Adrenal gland (tissue), 12 donors: Measurements from ENCODE around the gene APCDD1. TPM values are rescaled to one million over a fixed set of nuclear protein-coding genes. Genes with fewer than 3 reads are reported as not detected.
A peak's percentile ranks its signal among the peaks of the same experiment; 100 is the strongest.

Experiments used
- DNase-seq, 7 donors: peaks; one replicate each; pipeline ENCODE4 v3.0.0-alpha.2; 2019 to 2020
- H3K27ac ChIP-seq, 5 donors: fragments of 200-600 bp; sonication (generic) in 4 of 5; 1 replicate in 3 of 5; 2 replicates in 2 of 5; pipeline versions ENCODE4 v1.5.1 to v1.8.0; 2016 to 2020; ENCODE audit warnings: mild to moderate bottlenecking in 1 of 5
- H3K27me3 ChIP-seq: fragments of 200-600 bp; 2 replicates; pipeline ENCODE4 v1.8.0; 2021
- H3K36me3 ChIP-seq, 2 donors: fragments of 200-600 bp; replicated peaks in 1 of 2; 1 replicate in 1 of 2; 2 replicates in 1 of 2; pipeline versions ENCODE4 v1.5.1 to v1.8.0; 2018 to 2022
- H3K4me1 ChIP-seq, 2 donors: fragments of 200-600 bp; replicated peaks in 1 of 2; 1 replicate in 1 of 2; 2 replicates in 1 of 2; pipeline versions ENCODE4 v1.5.1 to v1.8.0; 2018 to 2021
- H3K4me3 ChIP-seq, 4 donors: fragments of 200-600 bp; sonication (generic) in 3 of 4; one replicate each; pipeline ENCODE4 v1.5.1; 2016 to 2018
- H3K9me3 ChIP-seq, 3 donors: fragments of 200-600 bp; sonication (generic) in 1 of 3; replicated peaks in 1 of 3; 1 replicate in 2 of 3; 2 replicates in 1 of 3; pipeline versions ENCODE4 v1.5.1 to v1.8.0; 2016 to 2021
- POLR2A ChIP-seq, 2 donors: fragments of 450-650 bp; IDR thresholded peaks; one replicate each; pipeline ENCODE4 v1.6.1; 2017; ENCODE audit warnings: antibody characterized with exemption in 2 of 2, mild to moderate bottlenecking in 2 of 2, moderate library complexity in 1 of 2
- WGBS, 4 donors: extraction: QIAGEN DNeasy Blood & Tissue Kit in 2 of 4; methylation state at CpG; one replicate each; pipeline versions ENCODE4 v1.1.5 to v1.1.7; 2013 to 2017; 5-methylcytosine and 5-hydroxymethylcytosine counted together
- intact Hi-C, 2 donors: fragments of 100-400 bp; cut with DNase I; formaldehyde crosslinking; loops; one replicate each; pipeline versions ENCODE4 v1.14.1 to v1.15.0; 2022 to 2023
- polyA plus RNA-seq, 3 donors: library from polyadenylated mRNA; stranded (reverse); fragments of 200-250 nt in 2 of 3; fragments of 350-450 nt in 1 of 3; fragmentation: Illumina TruSeq in 1 of 3; extraction: RNeasy Lipid Tissue Mini Kit (QIAGEN cat#74804) in 1 of 3; gene quantifications; one replicate each; pipeline ENCODE4 v1.2.3, GENCODE V29; 2013 to 2014
- total RNA-seq, 9 donors: library from RNA; depleted of rRNA in 4 of 9; stranded (reverse); fragments of >200 nt in 4 of 9; fragments of 120-200 nt in 1 of 9; fragmentation: NEBNext Ultra II Directional in 1 of 9; extraction: Animal tissue kit (Norgen Biotek cat#: 25700) in 1 of 9; gene quantifications; one replicate each; pipeline versions ENCODE4 v1.1.0 to v1.2.4, GENCODE V29; 2013 to 2023
- TF ChIP-seq, protein P1 (sequence below), 6 experiments: fragments of 450-650 bp in 4 of 6; fragments of 200-600 bp in 2 of 6; sonication (generic) in 1 of 6; IDR thresholded peaks; 1 replicate in 5 of 6; 2 replicates in 1 of 6; pipeline versions ENCODE4 v1.5.1 to v1.8.0; 2016 to 2021; ENCODE audit warnings: antibody characterized with exemption in 6 of 6, mild to moderate bottlenecking in 2 of 6, moderate library complexity in 1 of 6
- donor health status: healthy with polysubstance abuse.
- donor health status: Bipolar disorder and iron deficiency.
- donor health status: DM: yes; HTN: yes; CAD: no.
- donor health status: DM: no; HTN: no; CAD: no.
- donor health status: DM: no; HTN: no; CAD: no.
- donor health status: DM: yes; HTN: yes; CAD: no.

The APCDD1 gene
- total and polyA plus RNA-seq, 12 donors, result 7.1 to 62.2 (median 21.9) TPM

DNA sequence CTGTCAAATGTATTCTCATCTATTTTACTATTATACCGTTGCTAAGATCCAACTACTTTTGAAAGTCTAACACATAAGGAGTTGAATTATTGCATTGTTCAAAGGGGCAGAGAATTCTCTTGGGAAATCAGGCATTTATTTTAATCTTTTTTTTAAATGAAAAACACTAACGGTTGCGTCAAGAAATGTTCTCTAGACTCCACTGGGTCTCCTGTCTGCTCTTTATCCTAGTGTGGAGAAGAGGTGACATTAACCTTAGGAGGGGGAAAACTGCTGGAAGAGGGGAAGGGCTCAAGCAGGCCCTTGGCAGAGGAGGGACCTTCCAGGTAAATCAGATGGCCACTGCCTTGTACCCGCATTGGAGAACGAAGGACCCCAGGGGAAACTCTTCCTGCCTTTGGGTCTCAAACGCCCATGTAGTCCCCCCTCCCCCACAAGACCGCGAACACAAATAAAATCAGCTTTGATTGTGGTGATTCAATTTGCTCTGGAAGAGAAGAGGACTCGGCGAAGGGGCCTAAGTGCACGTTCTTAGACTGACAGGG is 1.1 kb upstream of the APCDD1 start:
- peak in 1 of 7 donors; percentile 10 for DNase-seq
- Histone ChIP-seq H3K4me1 (peaks cover 3 to 25% of the 10 kb centered on the region in 2 donors), H3K4me3 (peak overlapping the region in 1 of 4 donors; percentile 66), H3K36me3 (no peaks in the 10 kb centered on the region), H3K27ac (peak overlapping the region in 4 of 5 donors; percentile 54 to 92 (median 81)), H3K27me3 (no peaks in the 10 kb centered on the region), H3K9me3 (no peaks in the 10 kb centered on the region)
- WGBS, 4 donors, result 43 to 57% (median 53%) methylated on average over 11 of the region's 11 CpGs
- TF ChIP-seq, protein P1, sequence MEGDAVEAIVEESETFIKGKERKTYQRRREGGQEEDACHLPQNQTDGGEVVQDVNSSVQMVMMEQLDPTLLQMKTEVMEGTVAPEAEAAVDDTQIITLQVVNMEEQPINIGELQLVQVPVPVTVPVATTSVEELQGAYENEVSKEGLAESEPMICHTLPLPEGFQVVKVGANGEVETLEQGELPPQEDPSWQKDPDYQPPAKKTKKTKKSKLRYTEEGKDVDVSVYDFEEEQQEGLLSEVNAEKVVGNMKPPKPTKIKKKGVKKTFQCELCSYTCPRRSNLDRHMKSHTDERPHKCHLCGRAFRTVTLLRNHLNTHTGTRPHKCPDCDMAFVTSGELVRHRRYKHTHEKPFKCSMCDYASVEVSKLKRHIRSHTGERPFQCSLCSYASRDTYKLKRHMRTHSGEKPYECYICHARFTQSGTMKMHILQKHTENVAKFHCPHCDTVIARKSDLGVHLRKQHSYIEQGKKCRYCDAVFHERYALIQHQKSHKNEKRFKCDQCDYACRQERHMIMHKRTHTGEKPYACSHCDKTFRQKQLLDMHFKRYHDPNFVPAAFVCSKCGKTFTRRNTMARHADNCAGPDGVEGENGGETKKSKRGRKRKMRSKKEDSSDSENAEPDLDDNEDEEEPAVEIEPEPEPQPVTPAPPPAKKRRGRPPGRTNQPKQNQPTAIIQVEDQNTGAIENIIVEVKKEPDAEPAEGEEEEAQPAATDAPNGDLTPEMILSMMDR (IDR thresholded peaks at IDR 0.05), result no peak
- no peak for TF ChIP-seq POLR2A (IDR thresholded peaks at IDR 0.05)
- intact Hi-C loops, result no loop called here

DNA sequence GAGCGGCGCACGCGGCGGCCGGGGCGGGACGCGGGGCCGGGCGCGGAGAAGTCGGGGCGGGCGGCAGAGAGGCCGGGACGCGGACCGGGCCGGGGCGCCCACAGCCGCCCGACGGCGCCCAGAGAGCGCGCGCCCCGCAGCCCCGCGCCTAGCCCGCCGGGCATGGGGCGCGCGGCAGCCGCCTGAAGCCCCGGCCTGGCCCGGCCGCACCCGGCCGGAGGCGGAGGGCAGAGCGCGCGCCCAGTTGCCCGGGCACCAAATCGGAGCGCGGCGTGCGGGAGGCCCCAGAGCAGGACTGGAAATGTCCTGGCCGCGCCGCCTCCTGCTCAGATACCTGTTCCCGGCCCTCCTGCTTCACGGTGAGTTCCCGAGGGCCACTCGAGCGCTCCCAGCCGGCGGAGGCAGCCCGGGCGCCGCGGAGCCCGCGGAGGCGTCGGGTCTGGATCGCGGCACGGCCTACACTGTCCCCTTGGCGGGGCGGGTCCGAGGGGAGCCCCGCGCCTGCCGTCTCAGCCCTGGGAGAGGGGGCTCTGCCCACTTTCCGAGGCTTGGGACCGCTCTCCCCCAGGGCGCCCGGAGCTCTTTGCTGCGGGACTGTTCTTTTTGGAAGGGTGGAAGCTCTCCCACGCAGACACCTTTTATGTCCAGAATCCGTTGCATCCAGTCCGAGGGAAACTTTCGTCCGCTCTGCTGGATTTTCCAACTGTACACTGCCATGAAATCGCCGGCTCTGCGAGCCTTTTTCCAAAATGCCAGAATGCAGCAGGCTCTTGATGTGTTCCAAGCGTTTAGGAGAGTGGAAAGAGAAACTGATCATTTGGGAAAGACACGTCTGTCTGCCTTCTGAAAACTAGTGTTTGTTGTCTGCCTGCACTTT is 484 bp downstream of the APCDD1 start:
- DNase-seq, result peak in 1 of 7 donors; percentile 37
- Histone ChIP-seq H3K9me3 (no peaks in the 10 kb centered on the region), H3K27ac (peak overlapping the region in 4 of 5 donors; percentile 40 to 92 (median 65)), H3K4me1 (peaks cover 3 to 25% of the 10 kb centered on the region in 2 donors), H3K27me3 (no peaks in the 10 kb centered on the region), H3K36me3 (no peaks in the 10 kb centered on the region), H3K4me3 (peak overlapping the region in 3 of 4 donors; percentile 38 to 66 (median 41))
- WGBS, 4 donors, result 0 to 1% (median 0%) methylated on average over 18 to 94 of the region's 94 CpGs
- TF ChIP-seq, protein P1 (IDR thresholded peaks at IDR 0.05), result peak in 1 of 6 experiments; percentile 36
- TF ChIP-seq POLR2A (IDR thresholded peaks at IDR 0.05), result peak in 1 of 2 donors; percentile 62
- intact Hi-C loops, result no loop called here

DNA sequence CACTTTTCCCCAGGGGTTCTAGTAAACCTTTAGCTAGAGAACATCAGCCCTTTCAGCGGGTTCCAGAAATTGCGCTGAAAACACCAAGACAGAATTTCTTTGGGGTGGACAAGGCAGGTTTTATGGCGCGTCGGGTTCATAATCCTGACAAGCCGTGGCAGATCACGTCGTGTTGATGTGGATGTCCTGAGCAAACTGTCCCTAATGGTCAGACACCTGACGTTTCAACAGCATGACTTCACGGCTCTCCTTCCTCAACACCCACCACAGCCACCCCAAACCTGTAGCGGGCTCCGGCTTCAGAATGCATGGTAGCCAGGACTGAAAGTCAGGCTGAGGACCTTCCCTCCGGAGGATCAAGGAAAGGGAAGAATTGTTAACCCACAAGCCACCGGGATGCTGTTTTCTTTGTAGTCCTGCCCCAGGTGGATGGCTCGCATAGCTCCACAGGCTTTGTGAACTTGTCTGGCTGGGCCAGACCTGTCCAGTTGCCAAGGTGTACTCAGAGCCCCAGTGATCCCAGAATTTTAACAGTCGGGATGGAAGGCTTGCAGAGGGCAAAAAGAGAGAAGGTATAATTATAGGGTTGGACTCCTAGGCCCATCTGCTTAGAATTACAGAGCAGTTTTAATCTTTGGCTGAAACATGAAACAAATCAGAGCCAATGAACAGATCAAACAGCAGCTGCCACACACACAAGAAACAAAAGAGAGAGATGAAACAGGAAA is 1.5 kb downstream of the APCDD1 start:
- no peaks in the 10 kb centered on the region for H3K36me3 ChIP-seq
- WGBS, 4 donors, result 11 to 22% (median 16%) methylated on average over 15 to 16 of the region's 16 CpGs
- peak overlapping the region in 2 of 4 donors; percentile 41 to 66 for H3K4me3 ChIP-seq
- H3K4me1 ChIP-seq, result peaks cover 3 to 25% of the 10 kb centered on the region in 2 donors
- TF ChIP-seq, protein P1 (IDR thresholded peaks at IDR 0.05), result no peak
- TF ChIP-seq POLR2A (IDR thresholded peaks at IDR 0.05), result no peak
- intact Hi-C loops, result no loop called here
- peak overlapping the region in 3 of 5 donors; percentile 45 to 92 (median 81) for H3K27ac ChIP-seq
- H3K27me3 ChIP-seq, result no peaks in the 10 kb centered on the region
- DNase-seq, result no peak
- H3K9me3 ChIP-seq, result no peaks in the 10 kb centered on the region

DNA sequence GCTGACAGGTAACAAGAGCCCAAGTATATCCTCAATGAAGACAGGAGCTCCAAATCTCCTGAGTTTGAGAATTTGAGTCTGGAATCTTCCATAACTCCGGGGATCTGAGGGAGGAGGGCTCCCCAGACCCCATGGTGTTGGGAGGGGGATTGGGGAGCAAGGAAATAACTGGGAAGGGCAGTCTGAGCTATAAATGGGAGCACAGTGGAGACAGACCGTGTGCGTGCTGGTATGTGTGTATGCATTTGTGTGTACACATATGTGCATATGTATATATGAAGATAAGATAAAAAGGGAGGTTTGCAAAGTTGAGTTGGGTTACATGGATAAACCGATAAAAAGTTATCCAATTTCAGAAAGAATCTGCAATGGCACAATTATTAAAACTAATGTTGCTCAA is 2.3 kb downstream of the APCDD1 start:
- no peaks in the 10 kb centered on the region for H3K9me3 ChIP-seq
- 73 to 97% (median 88%) methylated on average over 4 of the region's 4 CpGs for WGBS, 4 donors
- TF ChIP-seq POLR2A (IDR thresholded peaks at IDR 0.05), result no peak
- TF ChIP-seq, protein P1 (IDR thresholded peaks at IDR 0.05), result no peak
- DNase-seq, result no peak
- no peak overlapping the region for H3K27ac ChIP-seq
- intact Hi-C loops, result no loop called here
- peaks cover 3 to 25% of the 10 kb centered on the region in 2 donors for H3K4me1 ChIP-seq
- peak overlapping the region in 1 of 4 donors; percentile 66 for H3K4me3 ChIP-seq
- no peaks in the 10 kb centered on the region for H3K36me3 ChIP-seq
- H3K27me3 ChIP-seq, result no peaks in the 10 kb centered on the region
